Caco-2 (cell line): ENCODE results near the gene ACER3. TPM values are rescaled to one million over a fixed set of nuclear protein-coding genes. Genes with fewer than 3 reads are reported as not detected.

ENCODE experiments used
- BruUV-seq: library from RNA; stranded (reverse); fragments of 400-500 nt; replicated peaks from 2 replicates; lab custom pipeline; 2021; lab: Mats Ljungman, UMichigan
- CTCF ChIA-PET: fragments of 300-600 bp; sonication (Branson Sonifier 250); formaldehyde crosslinking; loops from one replicate; lab custom pipeline; 2022; ENCODE audit warnings: antibody characterized with exemption; lab: Charles Lee
- POLR2A ChIA-PET: fragments of 300-600 bp; sonication (Branson Sonifier 250); formaldehyde crosslinking; loops from one replicate; lab custom pipeline; 2022; ENCODE audit warnings: antibody characterized with exemption; lab: Charles Lee
- DNase-seq, 2 experiments: peaks; one replicate each; pipeline versions ENCODE4 v3.0.0 to v3.0.0-alpha.2; 2020 to 2022
- H3K27me3 ChIP-seq: replicated peaks from 2 replicates; pipeline ENCODE4 v1.6.0; 2011; ENCODE audit warnings: low read length; ENCODE audit not compliant: control insufficient read depth, insufficient read depth
- H3K36me3 ChIP-seq: 2 replicates; pipeline ENCODE4 v1.5.1; 2011; ENCODE audit warnings: low read length; ENCODE audit not compliant: control insufficient read depth, insufficient read depth
- H3K4me1 ChIP-seq: fragments of 250-450 bp; sonication (Bioruptor Pico); 2 replicates; pipeline ENCODE4 v1.5.1; 2020; ENCODE audit warnings: mild to moderate bottlenecking
- H3K4me3 ChIP-seq: 2 replicates; pipeline ENCODE4 v1.5.1; 2011; ENCODE audit warnings: low read depth, mild to moderate bottlenecking, control low read depth, low read length
- H3K9me3 ChIP-seq: fragments of 250-450 bp; sonication (Bioruptor Pico); 2 replicates; pipeline ENCODE4 v1.5.1; 2020; ENCODE audit warnings: mild to moderate bottlenecking, moderate library complexity
- H3K27ac Mint-ChIP-seq: one replicate; pipeline ENCODE4 v1.8.0; 2022; ENCODE audit warnings: mixed read lengths; ENCODE audit not compliant: unreplicated experiment
- H3K27me3 Mint-ChIP-seq: one replicate; pipeline ENCODE4 v1.8.0; 2022; ENCODE audit warnings: mixed read lengths; ENCODE audit not compliant: insufficient read depth, unreplicated experiment
- H3K36me3 Mint-ChIP-seq: one replicate; pipeline ENCODE4 v1.8.0; 2022; ENCODE audit warnings: mild to moderate bottlenecking, mixed read lengths; ENCODE audit not compliant: insufficient read depth, unreplicated experiment
- H3K4me1 Mint-ChIP-seq: one replicate; pipeline ENCODE4 v1.8.0; 2022; ENCODE audit warnings: low read depth, mixed read lengths; ENCODE audit not compliant: unreplicated experiment
- H3K4me3 Mint-ChIP-seq: one replicate; pipeline ENCODE4 v1.8.0; 2022; ENCODE audit warnings: mild to moderate bottlenecking, moderate library complexity, mixed read lengths; ENCODE audit not compliant: unreplicated experiment
- H3K9me3 Mint-ChIP-seq: one replicate; pipeline ENCODE4 v1.8.0; 2022; ENCODE audit warnings: mixed read lengths; ENCODE audit not compliant: unreplicated experiment
- intact Hi-C: fragments of 100-400 bp; cut with micrococcal nuclease; formaldehyde crosslinking; loops from one replicate; pipeline ENCODE4 v1.10.0; 2022; ENCODE audit not compliant: unreplicated experiment
- total RNA-seq: library from RNA; stranded (reverse); gene quantifications from 2 replicates; pipeline ENCODE4 v1.2.3, GENCODE V29; 2022
- TF ChIP-seq, protein P1 (sequence below), 2 experiments: fragments of 200-600 bp in 1 of 2; IDR thresholded peaks; 1 replicate in 1 of 2; 2 replicates in 1 of 2; pipeline versions ENCODE4 v1.5.1 to v1.8.0; 2011 to 2022; ENCODE audit warnings: antibody characterized with exemption in 1 of 2, control low read depth in 1 of 2, inconsistent platforms in 1 of 2, low read depth in 1 of 2, low read length in 1 of 2, mild to moderate bottlenecking in 1 of 2, moderate library complexity in 1 of 2; ENCODE audit not compliant: insufficient read depth in 1 of 2, severe bottlenecking in 1 of 2, unreplicated experiment in 1 of 2

The ACER3 gene
- total RNA-seq, 1 experiment from 2014 or later, result 37.5 TPM

DNA sequence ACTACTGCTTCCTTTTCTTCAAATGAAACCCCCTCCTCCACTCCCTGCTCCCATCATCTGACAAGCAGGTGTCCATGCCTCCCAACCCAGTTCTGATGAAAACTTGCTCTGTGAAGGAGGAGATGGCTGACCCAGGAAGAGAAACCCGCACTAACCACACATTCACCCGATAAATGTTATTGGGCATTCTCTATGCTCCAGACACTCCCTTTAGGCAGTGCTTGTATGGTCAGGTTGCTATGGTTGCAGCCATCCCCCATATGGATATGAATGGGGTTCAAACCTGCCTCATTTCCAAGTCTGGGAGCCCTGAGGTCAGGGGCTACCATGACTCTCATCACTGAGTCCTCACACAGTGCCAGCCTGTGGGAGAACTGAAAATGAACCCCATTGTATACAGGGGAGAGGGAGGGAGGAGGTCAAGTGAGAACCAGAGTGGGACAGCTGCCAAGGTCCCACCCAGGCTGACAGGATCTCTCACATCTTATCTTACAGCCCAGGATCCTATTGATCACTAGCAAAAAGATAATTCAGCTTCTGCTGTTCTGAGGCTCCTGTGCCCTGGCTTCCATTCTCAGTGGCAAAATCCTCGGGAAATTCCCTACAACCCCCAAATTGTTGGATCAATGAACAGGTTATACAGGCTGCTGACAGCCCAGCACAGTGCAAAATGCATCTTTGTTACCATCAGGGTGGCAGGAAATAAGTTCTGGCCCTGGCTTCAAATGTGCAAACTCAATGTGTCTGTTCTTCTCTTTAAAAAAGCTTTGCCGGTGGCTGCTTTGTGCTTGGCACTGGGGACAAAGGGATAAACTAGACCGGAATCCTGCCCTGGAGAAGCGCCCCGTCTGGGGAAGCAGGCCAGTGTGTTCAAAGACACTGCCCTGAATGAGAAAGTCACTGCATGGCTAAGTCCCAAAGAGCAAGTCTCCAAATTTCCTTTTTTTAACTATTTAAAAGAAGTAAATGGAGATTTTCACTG is 22.7 kb upstream of the ACER3 start:
- ChIA-PET CTCF (interaction anchor here (1.0 to 1.6 kb wide), 3 partner anchors 25 to 116 kb away, joined by 3 to 5 read pairs (median 4); no protein-coding TSS in a partner anchor), POLR2A (no interaction called here)
- TF ChIP-seq, protein P1, sequence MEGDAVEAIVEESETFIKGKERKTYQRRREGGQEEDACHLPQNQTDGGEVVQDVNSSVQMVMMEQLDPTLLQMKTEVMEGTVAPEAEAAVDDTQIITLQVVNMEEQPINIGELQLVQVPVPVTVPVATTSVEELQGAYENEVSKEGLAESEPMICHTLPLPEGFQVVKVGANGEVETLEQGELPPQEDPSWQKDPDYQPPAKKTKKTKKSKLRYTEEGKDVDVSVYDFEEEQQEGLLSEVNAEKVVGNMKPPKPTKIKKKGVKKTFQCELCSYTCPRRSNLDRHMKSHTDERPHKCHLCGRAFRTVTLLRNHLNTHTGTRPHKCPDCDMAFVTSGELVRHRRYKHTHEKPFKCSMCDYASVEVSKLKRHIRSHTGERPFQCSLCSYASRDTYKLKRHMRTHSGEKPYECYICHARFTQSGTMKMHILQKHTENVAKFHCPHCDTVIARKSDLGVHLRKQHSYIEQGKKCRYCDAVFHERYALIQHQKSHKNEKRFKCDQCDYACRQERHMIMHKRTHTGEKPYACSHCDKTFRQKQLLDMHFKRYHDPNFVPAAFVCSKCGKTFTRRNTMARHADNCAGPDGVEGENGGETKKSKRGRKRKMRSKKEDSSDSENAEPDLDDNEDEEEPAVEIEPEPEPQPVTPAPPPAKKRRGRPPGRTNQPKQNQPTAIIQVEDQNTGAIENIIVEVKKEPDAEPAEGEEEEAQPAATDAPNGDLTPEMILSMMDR (IDR thresholded peaks at IDR 0.05; ENCODE audit: insufficient read depth in 1 of 2, low read depth in 1 of 2, low read length in 1 of 2, severe bottlenecking in 1 of 2, unreplicated experiment in 1 of 2), result no peak
- Mint-ChIP-seq H3K36me3 (no peaks in the 10 kb centered on the region), H3K4me1 (peaks cover 19% of the 10 kb centered on the region), H3K9me3 (no peaks in the 10 kb centered on the region), H3K4me3 (no peak overlapping the region), H3K27ac (no peak overlapping the region), H3K27me3 (peaks cover 6% of the 10 kb centered on the region)
- no peaks in the 10 kb centered on the region for H3K9me3 ChIP-seq
- no peaks in the 10 kb centered on the region for H3K36me3 ChIP-seq
- H3K4me1 ChIP-seq, result peaks cover 13% of the 10 kb centered on the region
- no TSS peak for BruUV-seq
- no peak for DNase-seq
- intact Hi-C loops, result loop anchor here (1.0 to 2.0 kb wide), 2 partner anchors 31 to 104 kb away; no protein-coding TSS in a partner anchor
- H3K27me3 ChIP-seq, result no peaks in the 10 kb centered on the region
- no peak overlapping the region for H3K4me3 ChIP-seq

- DNase-seq, result peak; percentile 71 to 73
- Histone ChIP-seq H3K9me3 (no peaks in the 10 kb centered on the region), H3K4me1 (peaks cover 13% of the 10 kb centered on the region), H3K4me3 (no peak overlapping the region), H3K36me3 (no peaks in the 10 kb centered on the region), H3K27me3 (no peaks in the 10 kb centered on the region)
- no TSS peak for BruUV-seq
- H3K4me3 Mint-ChIP-seq, result no peak overlapping the region
- no peaks in the 10 kb centered on the region for H3K36me3 Mint-ChIP-seq
- CTCF ChIA-PET, result interaction anchor here (1.0 to 1.6 kb wide), 3 partner anchors 25 to 117 kb away, joined by 3 to 5 read pairs (median 4); no protein-coding TSS in a partner anchor
- no peak overlapping the region for H3K27ac Mint-ChIP-seq
- intact Hi-C loops, result loop anchor here (1.0 to 2.0 kb wide), 2 partner anchors 32 to 104 kb away; no protein-coding TSS in a partner anchor
- POLR2A ChIA-PET, result no interaction called here
- no peaks in the 10 kb centered on the region for H3K9me3 Mint-ChIP-seq
- H3K4me1 Mint-ChIP-seq, result peaks cover 19% of the 10 kb centered on the region
- TF ChIP-seq, protein P1 (IDR thresholded peaks at IDR 0.05; ENCODE audit: insufficient read depth in 1 of 2, low read depth in 1 of 2, low read length in 1 of 2, severe bottlenecking in 1 of 2, unreplicated experiment in 1 of 2), result peak; percentile 35 to 78
- H3K27me3 Mint-ChIP-seq, result peaks cover 4% of the 10 kb centered on the region
Measured at GRCh38 chr11:76838678-76839068, 22.0 kb upstream of the ACER3 start.

DNA sequence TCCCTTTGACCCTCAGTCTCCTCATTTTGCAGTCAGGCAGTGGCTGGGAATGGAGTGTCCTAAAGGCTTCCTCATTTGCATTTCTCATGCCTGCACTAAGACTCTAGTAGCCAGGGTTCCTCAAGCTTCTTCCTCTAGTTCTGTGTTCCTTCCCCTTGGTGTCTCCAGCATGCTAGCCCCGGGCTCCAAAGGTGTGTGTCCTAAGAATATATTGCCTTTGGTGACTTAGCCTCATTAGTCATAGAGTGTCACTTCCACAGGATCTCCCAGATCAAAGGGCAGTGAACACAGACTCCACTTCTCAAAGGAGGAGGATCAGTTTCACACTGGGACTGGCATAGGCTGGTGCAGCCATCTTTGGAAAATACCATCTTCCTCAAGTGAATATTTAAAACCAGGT is 21.4 kb upstream of the ACER3 start:
- peaks cover 19% of the 10 kb centered on the region for H3K4me1 Mint-ChIP-seq
- no TSS peak for BruUV-seq
- CTCF ChIA-PET, result interaction anchor here (1.2 to 1.6 kb wide), 2 partner anchors 24 to 105 kb away, joined by 3 to 4 read pairs; no protein-coding TSS in a partner anchor

More for the DNA sequence above, 21.4 kb upstream of the ACER3 start:
- TF ChIP-seq, protein P1 (IDR thresholded peaks at IDR 0.05; ENCODE audit: insufficient read depth in 1 of 2, low read depth in 1 of 2, low read length in 1 of 2, severe bottlenecking in 1 of 2, unreplicated experiment in 1 of 2), result no peak
- Histone ChIP-seq H3K4me3 (no peak overlapping the region), H3K4me1 (peaks cover 13% of the 10 kb centered on the region), H3K9me3 (no peaks in the 10 kb centered on the region), H3K36me3 (no peaks in the 10 kb centered on the region), H3K27me3 (no peaks in the 10 kb centered on the region)
- Mint-ChIP-seq H3K27me3 (peaks cover 4% of the 10 kb centered on the region), H3K36me3 (no peaks in the 10 kb centered on the region), H3K9me3 (no peaks in the 10 kb centered on the region), H3K4me3 (no peak overlapping the region), H3K27ac (no peak overlapping the region)
- peak; percentile 43 to 71 for DNase-seq
- POLR2A ChIA-PET, result no interaction called here
- intact Hi-C loops, result loop anchor here (2.0 kb wide), 1 partner anchor 33 kb away; no protein-coding TSS in a partner anchor
